ENCODE measurements around the gene FIGNL2.

FIGNL2 gene

GRCh38 chr12:51855586-51856428, 7.3 kb upstream of the FIGNL2 start:
- no peak for DNase-seq

DNA sequence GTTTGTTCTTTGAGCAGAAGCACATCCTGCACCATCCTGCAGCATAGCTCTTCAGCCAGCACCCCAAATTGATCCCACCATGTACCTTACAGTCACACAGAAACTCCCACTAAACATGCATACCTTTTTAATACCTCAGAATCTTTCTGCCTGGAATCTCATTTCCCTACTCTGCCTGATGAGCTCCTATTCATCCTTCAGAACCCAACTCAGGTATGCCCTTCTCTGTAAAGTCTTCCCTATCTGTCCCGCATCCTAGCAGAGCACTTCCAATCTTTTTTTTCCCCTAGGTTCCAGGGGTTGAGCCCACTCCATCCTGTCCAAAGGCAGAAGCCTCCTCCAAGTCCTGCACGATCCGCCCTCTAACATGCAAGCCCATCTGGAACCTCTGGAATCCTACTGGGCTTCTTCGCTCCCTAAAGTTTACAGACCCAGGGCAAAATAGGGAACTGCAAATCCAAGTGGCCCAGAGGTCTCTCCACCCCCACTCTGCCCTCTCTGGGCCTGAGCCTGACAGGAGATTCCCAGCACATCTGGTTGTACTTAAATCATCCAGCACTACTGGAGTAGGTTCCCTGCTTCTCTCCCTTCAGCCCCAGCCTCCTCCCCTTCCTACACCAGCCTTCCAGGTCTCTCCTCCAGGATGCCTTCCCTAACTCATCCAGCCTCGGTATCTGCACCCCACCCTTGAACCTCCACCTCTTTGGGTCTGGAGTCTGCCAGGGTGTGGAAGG, 4.1 kb upstream of the FIGNL2 start:
- no peak for DNase-seq

DNA sequence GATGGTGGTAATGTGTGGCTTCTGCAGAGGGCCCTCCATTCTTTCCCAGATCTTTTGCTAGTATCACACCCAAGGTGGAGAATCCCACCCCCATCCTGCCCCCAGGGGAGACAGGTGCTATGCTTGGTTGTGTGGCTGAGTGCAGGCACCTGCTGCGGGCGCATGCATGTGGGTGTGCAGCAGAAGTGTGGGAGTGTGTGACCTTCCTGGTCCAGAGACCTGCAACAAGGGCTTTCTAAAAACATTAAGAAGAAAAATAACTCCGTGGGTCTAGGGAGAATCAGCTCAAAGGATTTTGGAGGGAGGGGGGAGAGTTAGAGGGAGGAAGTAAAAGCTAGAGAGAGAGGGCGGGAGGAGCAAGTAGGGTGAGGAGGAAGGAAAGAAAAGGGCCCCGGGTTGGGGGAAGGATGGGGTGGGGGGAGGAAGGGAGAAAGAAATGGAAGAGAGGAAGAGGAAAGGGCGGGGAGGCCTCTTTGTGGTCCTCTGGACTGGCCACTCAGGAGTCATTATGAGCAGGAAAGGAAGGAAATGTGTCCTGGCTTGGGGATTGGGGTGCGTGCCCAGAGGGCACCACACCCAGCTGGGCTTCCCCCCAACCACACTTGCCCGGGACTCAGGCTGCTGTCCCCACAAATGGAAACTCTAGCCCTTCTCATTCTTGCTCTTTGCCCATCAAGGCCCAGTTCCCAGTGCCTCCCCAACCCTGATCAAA, 3.1 kb upstream of the FIGNL2 start:
- DNase-seq = no peak

DNA sequence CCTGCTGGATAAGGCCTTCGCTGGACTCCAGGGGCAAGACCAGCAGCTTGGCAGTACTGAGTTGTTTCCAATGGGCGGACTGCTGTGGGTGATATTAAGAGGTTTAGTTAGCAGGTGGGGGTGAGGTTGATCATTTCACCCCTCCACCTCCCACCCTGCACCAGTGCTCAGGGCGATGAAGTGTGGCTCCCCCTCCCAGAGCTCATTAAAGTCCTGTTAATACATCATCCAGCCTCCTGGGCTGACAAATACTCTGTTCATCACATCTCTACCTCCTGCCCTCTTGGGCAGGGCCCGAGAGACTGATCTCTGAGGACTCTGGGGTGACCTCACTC, 2.4 kb upstream of the FIGNL2 start:
- DNase-seq = no peak

DNA sequence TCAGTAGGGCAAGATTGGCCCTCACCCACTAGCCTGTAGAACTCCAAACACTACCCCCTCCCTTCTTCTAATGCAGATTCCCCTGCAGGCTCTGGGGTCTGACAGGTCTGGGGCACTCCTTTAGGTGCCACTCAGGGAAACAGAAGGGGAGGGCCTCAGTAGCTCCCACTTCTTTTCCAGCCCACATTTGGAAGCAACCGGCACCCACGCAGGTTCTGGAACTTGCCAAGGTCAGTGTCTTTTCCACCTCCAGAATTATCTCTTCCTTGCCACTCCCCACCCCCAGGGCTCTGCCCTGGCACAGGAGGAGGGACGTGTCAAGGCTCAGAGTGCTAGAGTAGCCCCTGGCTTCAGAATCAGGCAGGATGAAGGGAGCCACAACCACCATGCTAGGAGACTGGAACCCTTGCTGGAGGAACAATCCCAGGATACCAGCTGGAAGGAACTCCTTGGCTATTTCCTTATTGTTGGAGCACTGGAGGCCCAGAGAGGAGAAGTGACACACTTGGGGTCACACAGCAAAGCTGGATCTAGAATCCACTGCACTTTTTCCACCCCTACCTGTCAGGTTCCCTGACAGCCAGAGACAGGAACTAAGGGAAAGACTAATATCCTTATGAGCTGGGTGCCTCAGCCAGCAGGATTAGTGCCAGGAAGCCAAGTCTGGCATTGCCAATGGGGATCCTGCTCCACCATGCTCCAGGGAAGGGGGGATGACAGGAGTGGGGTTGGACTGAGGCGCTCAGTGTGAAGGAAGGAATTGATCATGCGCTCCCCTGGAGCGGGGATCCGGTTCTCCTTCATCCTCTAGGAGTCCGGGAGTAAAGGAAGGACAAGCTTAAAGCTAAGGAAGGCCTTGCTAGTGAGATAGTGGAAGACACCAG, 1.8 kb upstream of the FIGNL2 start:
- no peak for DNase-seq

DNA sequence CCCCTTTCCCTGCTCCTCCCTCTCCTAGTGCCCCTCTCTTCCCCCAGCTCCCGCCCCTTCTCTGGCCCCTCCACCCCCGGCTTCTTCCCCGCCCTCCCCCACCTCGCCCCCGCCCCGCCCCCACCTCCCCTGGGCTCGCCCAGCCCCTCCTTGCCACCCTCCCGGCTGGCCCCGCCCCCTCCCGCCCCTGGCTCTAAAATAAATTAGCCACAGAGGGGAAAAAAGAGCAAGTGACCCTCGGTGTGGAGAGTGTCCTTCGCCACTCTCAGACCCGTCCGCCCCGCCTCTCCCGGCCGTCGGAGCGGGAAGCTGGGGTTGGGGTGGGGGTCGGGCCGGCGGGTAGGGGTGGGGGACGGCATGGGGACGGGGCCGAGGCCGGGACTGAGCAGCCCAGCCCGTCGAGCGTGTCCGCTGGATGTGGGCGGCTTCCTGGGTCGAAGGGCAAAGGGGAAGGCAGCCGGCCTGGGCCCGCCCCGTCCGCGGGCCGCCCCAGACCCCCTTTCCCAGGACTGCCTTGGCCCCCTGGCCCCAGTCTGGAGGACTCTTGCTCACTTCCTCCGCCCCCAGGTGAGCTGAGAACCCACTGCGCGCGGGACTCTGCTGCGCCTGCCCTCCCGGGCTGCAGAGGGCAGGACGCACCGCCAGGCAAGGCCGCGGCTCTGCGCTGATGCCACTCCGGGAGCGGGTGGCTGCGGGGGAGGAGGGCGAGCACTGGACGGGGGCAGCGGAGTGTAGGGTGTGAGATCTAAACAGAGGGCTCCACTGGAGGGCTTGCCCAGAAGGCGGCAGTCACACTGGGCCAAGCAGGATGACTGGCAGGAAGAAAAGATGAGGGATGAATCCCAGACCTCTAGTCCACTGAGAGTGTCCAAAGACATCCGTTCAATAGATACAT, 570 bp upstream of the FIGNL2 start:
- no peak for DNase-seq

GRCh38 chr12:51847643-51848325, 734 bp downstream of the FIGNL2 start:
- DNase-seq = peak in 1 of 51 donors; percentile 16

DNA sequence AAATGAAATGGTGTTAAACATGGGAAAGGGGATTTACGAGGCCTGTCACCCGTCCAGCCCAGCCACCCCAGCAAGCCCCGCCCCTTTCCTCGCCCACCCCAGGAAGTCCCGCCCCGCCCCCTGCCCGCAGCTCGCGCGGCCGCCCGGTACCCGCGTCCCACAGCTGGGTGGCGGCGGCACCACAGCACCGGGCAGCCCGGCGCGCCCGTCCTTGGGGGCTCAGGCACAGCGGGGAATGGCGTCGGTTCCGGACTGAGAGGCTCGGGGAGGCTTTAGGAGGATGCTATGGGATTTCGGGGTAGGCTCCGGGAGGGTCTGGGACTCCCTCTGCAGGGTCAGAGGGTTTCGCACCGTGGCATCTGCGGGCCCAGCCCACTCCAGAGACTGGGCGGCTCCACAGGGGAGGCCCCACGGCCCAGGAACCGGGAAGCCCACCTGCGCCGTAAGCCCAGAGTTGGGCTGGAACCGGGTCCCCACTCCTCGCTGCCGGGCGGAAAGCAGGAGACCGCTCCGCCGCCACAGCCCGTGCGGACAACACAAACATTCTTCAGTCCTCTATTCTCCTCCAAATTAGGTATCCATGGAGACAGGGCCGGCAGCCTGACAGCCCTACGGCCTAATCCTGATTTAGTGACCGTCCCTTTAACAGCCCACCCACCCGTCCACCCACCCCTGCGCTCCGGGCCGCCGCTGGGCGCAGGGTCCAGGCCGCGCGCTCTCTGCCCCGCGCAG, 1.4 kb downstream of the FIGNL2 start:
- DNase-seq = peak in 14 of 51 donors; percentile 5 to 54 (median 28)

- DNase-seq = no peak
These were observed 2.2 kb downstream of the FIGNL2 start for GRCh38 chr12:51846271-51846691.

DNA sequence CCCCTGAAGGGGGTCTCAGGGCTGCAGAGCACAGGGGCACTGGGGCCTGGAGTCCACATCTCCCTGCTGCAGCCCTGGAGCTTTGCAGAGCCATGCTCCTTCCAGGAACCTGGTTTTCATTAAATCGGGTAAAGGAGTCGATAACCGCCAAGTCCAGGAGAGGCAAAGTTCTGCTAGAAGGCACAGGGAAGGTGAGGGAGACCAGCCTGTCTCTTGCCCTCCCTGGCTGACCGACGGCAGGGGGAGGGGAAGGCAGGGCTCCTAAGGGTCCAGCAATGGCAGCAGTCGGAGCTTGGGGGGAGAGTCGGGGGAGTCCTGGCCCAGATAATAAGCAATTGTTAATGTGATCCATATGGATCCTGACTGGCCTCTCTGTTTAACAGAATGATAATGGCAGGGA, 3.0 kb downstream of the FIGNL2 start:
- no peak for DNase-seq

- DNase-seq = no peak
These were observed 3.7 kb downstream of the FIGNL2 start for GRCh38 chr12:51844854-51845253.

DNA sequence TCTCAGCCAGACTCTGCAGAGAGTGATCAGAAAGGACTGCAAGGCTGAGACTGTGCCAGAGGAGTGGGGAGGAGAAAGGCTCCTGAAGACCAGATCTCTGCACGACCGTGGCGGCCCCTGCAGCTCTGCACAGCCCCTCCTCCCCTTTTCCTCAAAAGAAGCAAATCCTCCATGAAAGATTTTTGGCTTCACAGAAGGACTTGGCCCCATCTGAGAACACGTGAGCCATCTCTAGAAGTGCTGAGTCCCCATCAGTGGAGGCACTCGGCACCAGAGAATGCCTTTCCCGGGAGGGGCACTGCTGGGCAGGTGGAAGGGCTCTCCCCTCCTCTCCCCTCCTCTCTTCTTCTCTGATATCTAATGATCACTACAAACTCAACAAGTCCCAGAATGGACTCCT, 6.8 kb downstream of the FIGNL2 start:
- no peak for DNase-seq

DNA sequence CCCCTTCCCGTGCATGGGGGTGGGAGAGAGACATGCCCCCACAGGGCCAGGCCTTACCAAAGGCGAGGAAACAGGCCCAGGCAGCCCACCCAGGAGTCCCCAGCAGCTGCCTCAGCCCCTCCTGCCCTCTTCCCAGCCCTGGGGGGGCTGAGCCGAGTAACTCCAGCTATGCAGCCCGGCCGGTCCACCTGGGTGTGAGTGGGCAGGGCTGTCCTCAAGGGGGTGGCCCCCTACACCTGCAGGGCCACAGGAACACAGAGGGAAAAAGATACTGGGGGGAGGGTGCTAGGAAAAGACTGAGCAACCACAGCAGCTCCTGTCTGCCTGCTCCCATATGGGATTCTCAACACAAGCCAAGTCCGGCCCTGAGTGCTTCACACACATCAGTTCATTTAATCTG, 7.6 kb downstream of the FIGNL2 start:
- DNase-seq = no peak

DNA sequence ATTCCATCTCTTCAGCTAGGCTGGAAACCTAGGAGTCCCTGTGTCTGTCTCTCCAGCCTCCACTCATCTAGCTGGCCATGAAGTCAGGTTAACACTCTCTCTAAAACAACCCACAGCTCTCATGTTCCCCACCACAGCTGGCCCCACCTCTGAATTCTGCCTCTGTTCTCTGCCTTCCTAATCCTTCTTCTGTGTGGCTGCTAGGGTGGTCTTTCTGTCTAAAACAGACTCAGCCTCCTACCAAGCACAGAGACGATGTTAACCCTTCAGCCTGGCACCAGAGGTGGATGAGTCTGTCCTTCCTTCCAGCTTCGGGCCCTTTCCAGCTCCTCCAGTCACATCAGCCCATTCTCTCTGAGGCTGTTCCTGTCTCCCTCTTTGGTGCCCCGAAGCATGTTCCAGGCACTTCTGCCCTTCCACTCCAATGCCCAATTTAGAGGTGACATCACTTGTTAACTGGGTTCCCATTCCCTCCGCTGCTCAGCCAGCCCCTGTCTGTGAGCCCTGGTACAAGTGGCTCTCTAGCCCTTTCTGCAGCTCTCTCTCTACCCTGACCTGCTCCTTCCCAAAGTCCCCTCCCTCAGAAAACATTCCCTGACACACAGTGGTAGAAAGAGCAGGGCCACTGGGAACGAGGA, 9.1 kb downstream of the FIGNL2 start:
- no peak for DNase-seq

DNA sequence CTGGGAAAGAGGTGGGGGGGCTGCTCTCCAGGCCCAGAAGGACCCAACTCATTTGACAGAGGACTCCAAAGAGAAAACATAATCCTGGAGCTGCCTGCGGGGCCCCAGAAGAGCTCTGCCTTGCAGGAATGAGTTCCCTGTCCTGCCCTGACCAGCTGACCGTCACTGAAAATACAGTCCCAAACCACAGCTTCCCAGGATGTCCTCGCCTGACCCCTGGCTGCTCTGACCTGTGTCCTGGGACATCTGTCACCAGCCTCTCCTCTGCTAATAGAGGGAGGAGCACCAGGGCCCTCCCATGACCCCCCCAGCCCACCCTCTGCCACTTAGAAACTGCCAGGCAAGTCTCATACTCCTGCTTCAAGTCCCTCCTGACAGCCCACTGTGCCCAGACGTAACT, 9.8 kb downstream of the FIGNL2 start:
- DNase-seq = no peak

- DNase-seq = no peak
These were observed 10.5 kb downstream of the FIGNL2 start for GRCh38 chr12:51838036-51838435.

DNA sequence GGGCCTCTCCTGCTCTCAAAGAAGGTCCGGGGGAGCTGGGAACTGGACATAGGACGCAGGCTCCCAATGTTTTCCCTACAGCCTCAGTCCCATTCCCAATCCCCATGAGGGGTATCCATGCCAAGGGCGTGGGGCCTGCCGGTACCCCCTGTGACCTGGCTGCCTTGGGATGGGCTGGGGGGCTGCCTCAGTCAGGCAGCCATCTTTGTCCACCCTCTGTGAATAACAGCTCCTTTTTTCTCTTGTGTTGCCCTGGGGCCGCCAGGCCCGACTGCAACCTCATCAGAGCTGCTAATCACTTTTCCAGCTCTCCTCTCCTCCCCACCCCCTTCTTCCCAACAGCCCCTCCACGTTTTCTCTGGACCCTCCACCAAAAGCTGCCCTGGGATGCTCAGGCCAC, 11.2 kb downstream of the FIGNL2 start:
- no peak for DNase-seq

GRCh38 chr12:51836827-51837173, 11.7 kb downstream of the FIGNL2 start:
- DNase-seq = no peak
